Stimulated activated CD8-positive, alpha-beta memory T cell treated with anti-CD3 and anti-CD28 coated beads, Interleukin-12 subunit alpha, Interleukin-12 subunit beta, amount 100 ng/mL, for 24 hours (primary cell): ENCODE measurements around the gene TPST2.
A peak's percentile ranks its signal among the peaks of the same experiment; 100 is the strongest.

Source experiments
- DNase-seq: peaks from one replicate; pipeline ENCODE4 v3.0.0-alpha.2; 2020; ENCODE audit errors: extremely low read depth

The TPST2 gene

GRCh38 chr22:26496456-26496855, 93.5 kb downstream of the TPST2 start:
- no peak for DNase-seq

- DNase-seq: no peak
These were observed 95.4 kb downstream of the TPST2 start for GRCh38 chr22:26494506-26494905.

DNA sequence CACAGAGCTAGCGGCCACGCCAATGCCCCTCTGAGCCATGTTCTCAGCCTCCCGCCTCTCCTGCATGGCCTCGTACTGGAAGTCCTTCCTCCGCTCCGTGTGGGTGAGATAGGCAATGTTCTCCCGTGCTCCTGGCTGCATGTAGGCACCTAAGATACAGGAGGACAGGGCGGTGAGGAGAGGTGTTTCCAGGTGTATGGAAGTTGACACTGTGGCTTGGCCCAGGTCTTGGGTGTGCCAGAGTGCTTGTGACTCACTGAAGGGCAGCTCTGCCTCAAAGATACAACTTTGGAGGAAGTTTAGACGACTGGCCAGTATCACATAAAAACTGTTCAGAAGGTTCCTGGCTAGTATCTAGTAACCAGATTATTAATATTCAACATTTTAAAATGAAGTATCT, 97.7 kb downstream of the TPST2 start:
- DNase-seq: no peak

- no peak for DNase-seq
These were observed 100.4 kb downstream of the TPST2 start for GRCh38 chr22:26489447-26490036.

- DNase-seq: no peak
These were observed 101.9 kb downstream of the TPST2 start for GRCh38 chr22:26487996-26488395.

DNA sequence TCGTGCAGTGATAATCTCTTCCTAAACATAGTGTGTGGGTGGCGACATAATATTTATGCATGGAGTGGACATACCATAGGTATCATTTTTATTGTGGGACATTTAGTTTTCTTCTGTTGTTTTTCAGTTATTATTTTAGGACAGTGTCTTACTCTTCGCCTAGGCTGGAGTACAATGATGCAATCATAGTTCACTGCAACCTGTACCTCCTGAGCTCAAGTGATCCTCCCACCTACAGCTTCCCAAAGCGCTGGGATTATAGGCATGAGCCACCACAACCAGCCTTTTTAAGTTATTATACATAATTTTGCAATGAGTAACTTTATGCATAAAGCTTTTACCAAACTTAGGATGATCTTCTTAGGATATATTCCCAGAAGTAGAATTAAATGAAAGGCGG, 103.5 kb downstream of the TPST2 start:
- DNase-seq: no peak

DNA sequence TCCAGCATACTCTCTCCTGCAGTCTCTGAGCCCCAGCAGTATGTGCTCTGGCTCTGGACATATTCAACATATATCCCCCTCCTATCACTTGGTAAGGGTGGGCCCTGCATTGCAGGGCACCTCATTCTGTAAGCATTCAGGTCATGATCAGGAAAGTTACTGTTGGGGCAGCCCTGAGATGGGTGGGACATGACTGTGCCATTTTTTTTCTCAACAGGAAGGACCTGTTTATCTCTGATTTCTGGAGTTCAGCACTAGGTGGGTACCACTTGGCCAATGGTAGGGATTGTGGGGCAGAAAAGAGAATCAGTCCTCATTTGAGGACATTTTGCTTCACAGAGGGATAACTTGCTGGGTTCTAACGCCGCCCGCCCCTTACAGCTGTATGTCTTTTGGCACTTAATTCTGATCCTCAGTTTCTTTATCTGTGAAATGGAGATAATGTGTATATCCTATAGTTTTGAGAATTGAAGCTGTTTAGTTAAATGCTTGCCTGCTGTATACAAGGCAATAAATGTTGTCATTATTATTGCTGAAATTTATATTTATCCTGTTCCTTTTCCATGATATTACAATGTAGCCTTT, 104.0 kb downstream of the TPST2 start:
- no peak for DNase-seq

DNA sequence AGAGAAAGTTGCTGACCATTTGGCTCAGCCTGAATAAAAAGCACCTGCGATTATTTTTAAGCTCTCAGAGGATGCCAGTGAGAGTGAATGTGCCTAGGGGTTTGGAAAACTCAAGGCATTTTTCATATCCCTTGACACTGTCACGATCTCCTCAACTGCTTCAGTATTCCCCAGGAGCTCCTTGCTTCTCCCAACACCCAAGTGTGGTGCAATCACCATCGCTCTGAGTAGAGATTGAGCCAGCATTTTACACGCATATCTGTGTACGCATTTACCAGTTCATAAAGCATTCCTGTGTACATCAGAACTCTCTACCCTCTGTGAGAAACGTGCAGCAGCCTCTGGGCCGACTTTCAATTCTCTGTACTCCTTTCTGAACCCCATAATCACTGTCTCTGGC, 104.9 kb downstream of the TPST2 start:
- no peak for DNase-seq

GRCh38 chr22:26484360-26484706, 105.6 kb downstream of the TPST2 start:
- no peak for DNase-seq

GRCh38 chr22:26483439-26484359, 106.2 kb downstream of the TPST2 start, which contains the start of the genes HPS4 and SRRD:
HPS4 (minus strand) TSS chr22:26483783; CDS start chr22:26481762, 2,021 bp downstream.
SRRD (plus strand) TSS chr22:26483877; CDS start chr22:26483891, 14 bp downstream.
- peak; percentile 66 for DNase-seq

- DNase-seq: no peak
These were observed 106.9 kb downstream of the TPST2 start for GRCh38 chr22:26483043-26483438.

DNA sequence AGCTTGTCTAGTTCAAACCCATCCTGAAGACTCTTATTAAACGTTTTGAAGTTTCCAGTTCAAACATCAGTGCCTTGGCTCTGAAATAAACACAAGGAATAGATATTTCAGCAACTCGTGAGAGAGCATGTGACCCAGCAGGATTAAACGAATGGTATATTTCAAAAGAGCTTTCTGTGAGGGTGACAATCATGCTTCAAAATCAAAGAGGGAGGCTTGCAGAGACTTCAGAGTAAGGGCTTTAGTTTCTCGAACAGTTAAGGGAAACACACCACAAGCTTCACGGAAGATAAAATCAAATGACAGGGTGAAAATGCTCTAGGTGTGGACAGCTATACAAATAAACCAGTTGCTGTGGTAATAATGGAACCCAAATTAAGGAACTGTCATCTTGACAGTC, 107.8 kb downstream of the TPST2 start:
- no peak for DNase-seq

DNA sequence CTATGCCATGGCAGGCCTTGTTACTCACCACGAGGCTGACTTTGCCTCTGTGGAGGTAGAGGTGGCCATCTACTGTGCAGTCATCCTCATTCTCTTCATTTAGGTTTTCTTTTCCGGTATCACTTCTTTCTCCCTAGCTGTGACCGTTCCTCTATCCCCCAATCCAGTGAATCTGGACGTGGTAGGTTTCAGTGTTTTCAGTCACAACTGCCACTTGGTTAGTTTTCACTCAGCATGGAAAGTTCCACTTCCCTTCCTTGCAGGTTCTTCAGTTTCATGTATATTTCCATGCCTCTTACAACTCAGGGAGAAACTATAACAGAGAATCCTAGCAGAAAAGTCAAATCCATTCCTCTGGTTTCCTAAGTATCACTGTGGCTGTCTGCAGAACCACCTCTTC, 108.2 kb downstream of the TPST2 start:
- DNase-seq: no peak

DNA sequence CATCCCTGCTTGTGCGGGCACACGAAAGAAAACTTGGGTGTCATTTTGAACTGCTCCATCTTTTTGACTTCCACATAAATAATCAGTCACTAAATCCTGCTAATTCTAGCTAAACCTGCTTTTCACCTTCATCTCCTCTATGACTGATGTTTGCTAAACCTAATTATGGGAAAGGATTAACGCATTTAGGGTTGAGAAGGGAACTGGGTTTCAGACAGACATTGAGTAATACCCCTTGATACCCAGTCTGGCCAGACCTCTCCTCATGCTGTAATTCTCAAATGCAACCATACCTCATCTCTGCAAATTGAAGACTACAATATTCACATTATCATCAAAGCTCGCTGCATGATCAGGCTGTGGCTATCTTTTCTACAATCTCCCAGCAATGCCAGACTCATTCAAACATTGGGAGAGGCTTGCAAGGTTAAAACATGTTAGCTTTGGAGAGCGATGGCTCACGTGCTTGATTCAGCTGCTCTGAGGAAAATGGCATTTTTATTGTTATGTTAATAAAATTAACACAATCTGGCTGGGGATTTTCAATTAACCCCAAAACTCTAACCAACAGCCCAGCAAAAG, 108.7 kb downstream of the TPST2 start:
- DNase-seq: no peak

DNA sequence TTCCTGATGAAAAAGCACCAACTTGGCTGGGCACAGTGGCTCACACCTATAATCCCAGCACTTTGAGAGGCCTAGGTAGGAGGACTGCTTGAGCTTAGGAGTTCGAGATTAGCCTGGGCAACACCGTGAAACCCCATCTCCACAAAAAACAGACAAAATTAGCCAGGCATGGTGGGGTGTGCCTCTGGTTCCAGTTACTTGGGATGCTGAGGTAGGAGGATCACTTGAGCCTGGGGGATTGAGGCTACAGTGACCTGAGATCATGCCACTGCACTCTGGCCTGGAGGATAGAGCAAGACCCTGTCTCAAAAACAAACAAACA, 109.4 kb downstream of the TPST2 start:
- DNase-seq: no peak

DNA sequence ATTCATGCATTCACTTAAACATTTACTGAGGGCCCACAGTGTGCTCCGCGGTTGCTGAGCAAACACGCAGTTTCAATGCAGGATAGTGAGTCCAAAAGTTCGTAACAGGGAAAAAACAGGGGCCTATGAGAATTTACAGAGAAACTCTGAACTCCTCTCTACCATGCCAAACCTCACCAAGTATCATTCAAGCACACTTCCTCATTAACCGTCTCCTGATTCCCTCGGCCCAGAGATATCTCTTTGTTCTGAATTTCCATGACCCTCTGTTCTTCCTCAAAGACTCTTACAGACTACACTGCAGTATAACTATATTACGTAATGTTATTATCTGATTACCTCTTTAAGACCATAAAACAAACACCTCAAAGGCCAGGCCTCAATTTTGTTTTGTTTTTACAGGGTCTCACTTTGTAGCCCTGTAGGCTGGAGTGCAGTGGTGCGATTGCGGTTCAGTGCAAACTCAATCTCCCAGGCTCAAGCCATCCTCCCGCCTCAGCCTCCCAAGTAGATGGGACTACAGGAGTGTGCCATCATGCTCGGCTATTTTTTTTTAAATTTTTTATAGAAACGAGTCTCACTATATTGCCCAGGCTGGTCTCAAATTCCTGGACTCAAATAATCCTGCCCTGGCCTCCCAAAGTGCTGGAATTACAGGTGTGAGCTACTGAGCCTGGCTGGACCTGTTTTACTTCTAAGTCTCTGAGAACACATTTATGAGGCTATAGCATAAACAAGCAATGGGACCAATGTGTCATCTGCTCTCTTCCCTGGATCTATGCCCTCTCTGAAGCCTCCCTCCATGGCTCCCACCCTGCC, 109.9 kb downstream of the TPST2 start:
- no peak for DNase-seq

DNA sequence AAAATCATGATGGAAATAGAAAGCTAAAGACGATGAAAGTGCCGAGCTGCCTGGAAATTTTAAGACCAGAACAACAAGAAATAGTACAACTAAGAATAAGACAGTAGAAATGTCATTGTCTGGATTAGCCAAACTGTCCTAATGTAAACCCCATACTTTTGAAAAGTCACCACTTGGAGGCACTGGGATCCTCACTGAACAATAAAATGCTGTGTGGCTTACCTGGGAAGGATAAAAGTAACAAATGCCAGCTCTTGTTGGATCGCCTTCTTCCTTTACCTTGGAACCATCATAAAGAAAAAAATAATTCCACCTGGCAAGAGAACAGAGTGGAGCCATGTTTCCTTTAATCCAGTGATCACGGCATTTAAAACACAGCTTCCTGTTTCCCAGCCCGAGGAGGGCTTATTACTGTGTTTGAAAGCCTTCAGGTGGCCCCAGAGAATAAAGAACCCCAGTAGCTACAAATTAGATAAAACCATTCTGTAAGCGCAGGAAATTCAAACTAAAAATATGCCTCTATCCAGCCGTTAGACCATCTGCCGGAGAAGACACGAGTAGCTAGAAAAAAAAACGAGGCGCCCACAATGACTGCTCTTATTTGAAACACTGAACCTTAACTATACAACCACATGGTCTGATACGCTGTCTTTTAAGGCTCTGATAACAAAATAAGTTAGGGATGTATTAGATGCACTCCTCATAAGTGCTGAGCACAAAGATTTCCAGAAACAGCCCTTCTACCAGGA, 110.7 kb downstream of the TPST2 start:
- no peak for DNase-seq

DNA sequence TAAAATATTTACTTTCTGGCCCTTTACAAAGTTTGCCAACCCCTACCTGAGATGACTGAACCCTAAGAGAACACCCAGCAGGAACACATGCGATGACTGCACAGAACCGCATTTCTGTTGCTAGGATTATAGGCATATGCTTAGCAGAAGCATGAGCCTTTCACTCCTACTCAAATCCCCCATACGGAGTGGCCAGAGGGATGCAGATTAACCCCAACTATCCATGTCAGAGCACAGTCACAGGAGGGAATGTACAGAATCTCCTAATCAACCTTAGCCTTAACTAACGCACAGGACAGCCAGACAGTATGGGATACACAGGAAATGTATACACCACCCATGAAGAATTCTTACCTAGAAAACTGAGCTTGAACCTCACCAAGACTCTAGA, 112.6 kb downstream of the TPST2 start:
- DNase-seq: no peak

DNA sequence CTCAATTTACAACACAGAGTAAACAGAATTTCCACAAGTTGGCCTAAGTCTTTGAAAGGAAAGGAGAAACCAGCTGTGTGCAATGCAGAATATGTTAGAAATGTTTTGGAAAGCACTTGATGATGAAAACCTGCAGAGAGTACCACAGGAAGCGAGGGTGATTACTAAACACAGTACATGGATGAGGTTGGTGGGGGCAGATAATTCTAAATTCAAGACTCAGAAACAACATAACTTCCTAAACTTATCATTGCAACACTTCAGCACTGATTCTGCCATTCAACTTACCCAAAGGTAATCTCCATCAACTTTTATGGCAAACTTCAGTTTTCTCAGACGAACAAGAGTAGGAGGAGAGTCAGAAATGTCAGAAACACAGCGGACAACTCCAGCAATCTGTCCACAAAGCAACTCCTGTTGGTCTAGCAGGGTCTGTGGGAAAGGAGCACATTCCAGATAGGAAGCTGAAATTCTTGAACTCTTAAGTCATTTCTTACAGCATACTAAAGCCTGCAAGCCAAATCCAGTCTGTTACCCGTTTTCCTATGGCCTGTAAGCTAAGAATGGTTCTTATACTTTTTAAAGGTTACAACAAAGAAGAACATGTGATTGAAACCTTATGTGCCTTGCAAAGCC, 113.1 kb downstream of the TPST2 start:
- no peak for DNase-seq

DNA sequence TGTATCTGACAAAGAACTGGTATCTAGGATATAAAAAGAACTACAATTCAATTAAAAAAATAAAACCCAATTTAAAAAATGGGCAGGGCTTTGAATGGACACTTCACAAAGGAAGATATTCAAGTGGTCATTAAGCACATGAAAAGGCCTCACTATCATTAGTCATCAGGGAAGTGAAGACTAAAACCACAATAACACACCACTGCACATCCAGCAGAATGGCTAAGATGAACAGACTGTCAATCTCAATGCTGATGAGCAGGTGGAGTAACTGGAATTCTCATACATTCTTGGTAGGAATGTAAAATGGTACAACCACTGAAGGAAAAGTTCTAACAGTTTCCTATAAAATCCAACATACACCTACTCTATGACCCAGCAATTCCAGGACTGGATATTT, 115.2 kb downstream of the TPST2 start:
- no peak for DNase-seq
